ENCODE results near the gene DOP1B. TPM values are rescaled to one million over a fixed set of nuclear protein-coding genes. Genes with fewer than 3 reads are reported as not detected.

DOP1B gene
- total RNA-seq, 1 experiment from 2014 or later: 7.1 TPM

GRCh38 chr21:36113647-36114428 is 42.8 kb upstream of the DOP1B start:
- intact Hi-C loops (cut with micrococcal nuclease; ENCODE audit: unreplicated experiment): no loop called here
- BruUV-seq (replicated peaks): no TSS peak
- H3K4me3 Mint-ChIP-seq (ENCODE audit: low read depth, unreplicated experiment): peak overlapping the region; percentile 68
- H3K36me3 Mint-ChIP-seq (ENCODE audit: insufficient read depth, unreplicated experiment): peaks cover 12% of the 10 kb centered on the region
- DNase-seq: peak; percentile 58
- CTCF ChIA-PET: interaction anchor here (0.7 to 0.8 kb wide), 4 partner anchors 54 to 1227 kb away, joined by 4 to 7 read pairs (median 4); partner anchors contain the start of gene SETD4
- no peaks in the 10 kb centered on the region for H3K9me3 Mint-ChIP-seq (ENCODE audit: low read depth, unreplicated experiment)
- TF ChIP-seq, protein P1, sequence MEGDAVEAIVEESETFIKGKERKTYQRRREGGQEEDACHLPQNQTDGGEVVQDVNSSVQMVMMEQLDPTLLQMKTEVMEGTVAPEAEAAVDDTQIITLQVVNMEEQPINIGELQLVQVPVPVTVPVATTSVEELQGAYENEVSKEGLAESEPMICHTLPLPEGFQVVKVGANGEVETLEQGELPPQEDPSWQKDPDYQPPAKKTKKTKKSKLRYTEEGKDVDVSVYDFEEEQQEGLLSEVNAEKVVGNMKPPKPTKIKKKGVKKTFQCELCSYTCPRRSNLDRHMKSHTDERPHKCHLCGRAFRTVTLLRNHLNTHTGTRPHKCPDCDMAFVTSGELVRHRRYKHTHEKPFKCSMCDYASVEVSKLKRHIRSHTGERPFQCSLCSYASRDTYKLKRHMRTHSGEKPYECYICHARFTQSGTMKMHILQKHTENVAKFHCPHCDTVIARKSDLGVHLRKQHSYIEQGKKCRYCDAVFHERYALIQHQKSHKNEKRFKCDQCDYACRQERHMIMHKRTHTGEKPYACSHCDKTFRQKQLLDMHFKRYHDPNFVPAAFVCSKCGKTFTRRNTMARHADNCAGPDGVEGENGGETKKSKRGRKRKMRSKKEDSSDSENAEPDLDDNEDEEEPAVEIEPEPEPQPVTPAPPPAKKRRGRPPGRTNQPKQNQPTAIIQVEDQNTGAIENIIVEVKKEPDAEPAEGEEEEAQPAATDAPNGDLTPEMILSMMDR (IDR thresholded peaks at IDR 0.05; ENCODE audit: unreplicated experiment): no peak
- H3K27me3 Mint-ChIP-seq (ENCODE audit: unreplicated experiment): no peaks in the 10 kb centered on the region
- peaks cover 18% of the 10 kb centered on the region for H3K4me1 Mint-ChIP-seq (ENCODE audit: low read depth, unreplicated experiment)
- no peak overlapping the region for H3K27ac Mint-ChIP-seq (ENCODE audit: unreplicated experiment)

- Mint-ChIP-seq H3K4me3 (ENCODE audit: low read depth, unreplicated experiment) (no peak overlapping the region), H3K36me3 (ENCODE audit: insufficient read depth, unreplicated experiment) (peaks cover 12% of the 10 kb centered on the region), H3K27ac (ENCODE audit: unreplicated experiment) (no peak overlapping the region), H3K27me3 (ENCODE audit: unreplicated experiment) (no peaks in the 10 kb centered on the region), H3K4me1 (ENCODE audit: low read depth, unreplicated experiment) (peaks cover 18% of the 10 kb centered on the region), H3K9me3 (ENCODE audit: low read depth, unreplicated experiment) (no peaks in the 10 kb centered on the region)
- no TSS peak for BruUV-seq (replicated peaks)
- no peak for DNase-seq
- CTCF ChIA-PET: interaction anchor here (0.6 kb wide), 1 partner anchor 390 kb away, joined by 3 read pairs; no protein-coding TSS in a partner anchor
- TF ChIP-seq, protein P1 (IDR thresholded peaks at IDR 0.05; ENCODE audit: unreplicated experiment): no peak
- intact Hi-C loops (cut with micrococcal nuclease; ENCODE audit: unreplicated experiment): no loop called here
Measured at GRCh38 chr21:36115138-36115730, 41.4 kb upstream of the DOP1B start.

- no TSS peak for BruUV-seq (replicated peaks)
- no peaks in the 10 kb centered on the region for H3K27me3 Mint-ChIP-seq (ENCODE audit: unreplicated experiment)
- H3K9me3 Mint-ChIP-seq (ENCODE audit: low read depth, unreplicated experiment): no peaks in the 10 kb centered on the region
- no peak overlapping the region for H3K4me3 Mint-ChIP-seq (ENCODE audit: low read depth, unreplicated experiment)
- H3K4me1 Mint-ChIP-seq (ENCODE audit: low read depth, unreplicated experiment): peaks cover 14% of the 10 kb centered on the region
- H3K36me3 Mint-ChIP-seq (ENCODE audit: insufficient read depth, unreplicated experiment): peaks cover 12% of the 10 kb centered on the region
- intact Hi-C loops (cut with micrococcal nuclease; ENCODE audit: unreplicated experiment): no loop called here
- no peak for DNase-seq
- CTCF ChIA-PET: interaction anchor here (0.6 kb wide), 1 partner anchor 65 kb away, joined by 5 read pairs; no protein-coding TSS in a partner anchor
- no peak overlapping the region for H3K27ac Mint-ChIP-seq (ENCODE audit: unreplicated experiment)
- TF ChIP-seq, protein P1 (IDR thresholded peaks at IDR 0.05; ENCODE audit: unreplicated experiment): no peak
Measured at GRCh38 chr21:36117286-36117741, 39.3 kb upstream of the DOP1B start.

DNA sequence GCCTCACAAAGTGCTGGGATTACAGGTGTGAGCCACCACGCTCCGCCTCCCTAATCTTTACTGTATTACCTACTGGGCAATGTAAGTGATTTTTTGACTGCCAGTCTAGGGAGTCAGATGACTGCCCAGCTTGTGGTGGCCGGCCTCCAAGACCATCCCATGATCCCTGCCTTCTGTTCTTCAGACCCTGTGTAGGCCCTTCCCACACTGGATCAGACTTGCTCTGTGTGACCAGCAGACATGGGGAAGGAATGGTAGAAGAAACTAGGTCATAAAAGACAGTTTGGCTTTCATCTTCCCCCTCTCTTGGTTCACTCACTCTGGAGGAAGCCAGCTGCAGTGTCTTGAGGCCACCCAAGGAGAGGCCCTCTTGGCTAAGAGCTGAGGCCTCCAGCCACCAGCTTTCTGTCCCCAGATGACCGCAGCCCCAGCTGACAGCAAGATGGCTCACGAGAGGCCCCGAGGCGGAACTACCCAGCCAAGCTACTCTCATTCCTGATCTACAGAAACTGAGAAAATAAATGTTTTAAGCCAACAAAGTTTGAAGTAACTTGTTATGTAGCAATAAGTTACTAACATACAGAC is 36.2 kb upstream of the DOP1B start:
- Mint-ChIP-seq H3K27ac (ENCODE audit: unreplicated experiment) (no peak overlapping the region), H3K27me3 (ENCODE audit: unreplicated experiment) (no peaks in the 10 kb centered on the region), H3K36me3 (ENCODE audit: insufficient read depth, unreplicated experiment) (no peaks in the 10 kb centered on the region), H3K4me3 (ENCODE audit: low read depth, unreplicated experiment) (no peak overlapping the region), H3K9me3 (ENCODE audit: low read depth, unreplicated experiment) (no peaks in the 10 kb centered on the region), H3K4me1 (ENCODE audit: low read depth, unreplicated experiment) (peaks cover 3% of the 10 kb centered on the region)
- no peak for DNase-seq
- TF ChIP-seq, protein P1 (IDR thresholded peaks at IDR 0.05; ENCODE audit: unreplicated experiment): no peak
- BruUV-seq (replicated peaks): no TSS peak
- intact Hi-C loops (cut with micrococcal nuclease; ENCODE audit: unreplicated experiment): no loop called here
- CTCF ChIA-PET: no interaction called here
